ENCODE measurements around the gene GAS5. TPM values are rescaled to one million over a fixed set of nuclear protein-coding genes. Genes with fewer than 3 reads are reported as not detected.
A peak's percentile ranks its signal among the peaks of the same experiment; 100 is the strongest.

The GAS5 gene
- total and polyA plus RNA-seq, 9 of the 15 experiments (the other 6 are each of a cell fraction or from before 2014, with no cell fraction given), result 565 to 1,860 (median 1,006) TPM

GRCh38 chr1:173861731-173862145 is 6.1 kb downstream of the GAS5 start (continued):
- TF ChIP-seq, protein P1, sequence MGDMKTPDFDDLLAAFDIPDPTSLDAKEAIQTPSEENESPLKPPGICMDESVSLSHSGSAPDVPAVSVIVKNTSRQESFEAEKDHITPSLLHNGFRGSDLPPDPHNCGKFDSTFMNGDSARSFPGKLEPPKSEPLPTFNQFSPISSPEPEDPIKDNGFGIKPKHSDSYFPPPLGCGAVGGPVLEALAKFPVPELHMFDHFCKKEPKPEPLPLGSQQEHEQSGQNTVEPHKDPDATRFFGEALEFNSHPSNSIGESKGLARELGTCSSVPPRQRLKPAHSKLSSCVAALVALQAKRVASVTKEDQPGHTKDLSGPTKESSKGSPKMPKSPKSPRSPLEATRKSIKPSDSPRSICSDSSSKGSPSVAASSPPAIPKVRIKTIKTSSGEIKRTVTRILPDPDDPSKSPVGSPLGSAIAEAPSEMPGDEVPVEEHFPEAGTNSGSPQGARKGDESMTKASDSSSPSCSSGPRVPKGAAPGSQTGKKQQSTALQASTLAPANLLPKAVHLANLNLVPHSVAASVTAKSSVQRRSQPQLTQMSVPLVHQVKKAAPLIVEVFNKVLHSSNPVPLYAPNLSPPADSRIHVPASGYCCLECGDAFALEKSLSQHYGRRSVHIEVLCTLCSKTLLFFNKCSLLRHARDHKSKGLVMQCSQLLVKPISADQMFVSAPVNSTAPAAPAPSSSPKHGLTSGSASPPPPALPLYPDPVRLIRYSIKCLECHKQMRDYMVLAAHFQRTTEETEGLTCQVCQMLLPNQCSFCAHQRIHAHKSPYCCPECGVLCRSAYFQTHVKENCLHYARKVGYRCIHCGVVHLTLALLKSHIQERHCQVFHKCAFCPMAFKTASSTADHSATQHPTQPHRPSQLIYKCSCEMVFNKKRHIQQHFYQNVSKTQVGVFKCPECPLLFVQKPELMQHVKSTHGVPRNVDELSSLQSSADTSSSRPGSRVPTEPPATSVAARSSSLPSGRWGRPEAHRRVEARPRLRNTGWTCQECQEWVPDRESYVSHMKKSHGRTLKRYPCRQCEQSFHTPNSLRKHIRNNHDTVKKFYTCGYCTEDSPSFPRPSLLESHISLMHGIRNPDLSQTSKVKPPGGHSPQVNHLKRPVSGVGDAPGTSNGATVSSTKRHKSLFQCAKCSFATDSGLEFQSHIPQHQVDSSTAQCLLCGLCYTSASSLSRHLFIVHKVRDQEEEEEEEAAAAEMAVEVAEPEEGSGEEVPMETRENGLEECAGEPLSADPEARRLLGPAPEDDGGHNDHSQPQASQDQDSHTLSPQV (IDR thresholded peaks at IDR 0.05), result no peak
- TF ChIP-seq NCOA4 (IDR thresholded peaks at IDR 0.05; ENCODE audit: partially characterized antibody) (no peak), USF2 (CRISPR knock-in tag; IDR thresholded peaks at IDR 0.05) (no peak), EP400 (IDR thresholded peaks at IDR 0.05) (no peak), RBM14 (IDR thresholded peaks at IDR 0.05; ENCODE audit: borderline replicate concordance, insufficient read depth, low read depth, low read length) (no peak), ZHX1 (conservative IDR thresholded peaks at IDR 0.05; ENCODE audit: low read length) (no peak), PCBP2 (IDR thresholded peaks at IDR 0.05; ENCODE audit: low read depth, low read length, poor library complexity, severe bottlenecking) (no peak), KLF16 (IDR thresholded peaks at IDR 0.05) (no peak), RFX1 (IDR thresholded peaks at IDR 0.05) (no peak), SIN3A (IDR thresholded peaks at IDR 0.05; ENCODE audit: borderline replicate concordance in 2 of 2, control insufficient read depth in 1 of 2, low read depth in 2 of 2, low read length in 2 of 2) (peak in 1 of 2 experiments; percentile 18; a peak in 1 of 4 replicates), KDM5B (IDR thresholded peaks at IDR 0.05; ENCODE audit: insufficient replicate concordance, low read depth, low read length) (peak; percentile 37), NONO (IDR thresholded peaks at IDR 0.05; ENCODE audit: low read depth in 2 of 2, low read length in 1 of 2) (peak in 1 of 2 experiments; percentile 46; a peak in 1 of 4 replicates), BCL6 (CRISPR knock-in tag; IDR thresholded peaks at IDR 0.05) (no peak), EZH2 (IDR thresholded peaks at IDR 0.05; ENCODE audit: borderline replicate concordance, low read depth, low read length) (no peak), BMI1 (IDR thresholded peaks at IDR 0.05; ENCODE audit: low read length) (no peak)
- TF ChIP-seq, protein P2, sequence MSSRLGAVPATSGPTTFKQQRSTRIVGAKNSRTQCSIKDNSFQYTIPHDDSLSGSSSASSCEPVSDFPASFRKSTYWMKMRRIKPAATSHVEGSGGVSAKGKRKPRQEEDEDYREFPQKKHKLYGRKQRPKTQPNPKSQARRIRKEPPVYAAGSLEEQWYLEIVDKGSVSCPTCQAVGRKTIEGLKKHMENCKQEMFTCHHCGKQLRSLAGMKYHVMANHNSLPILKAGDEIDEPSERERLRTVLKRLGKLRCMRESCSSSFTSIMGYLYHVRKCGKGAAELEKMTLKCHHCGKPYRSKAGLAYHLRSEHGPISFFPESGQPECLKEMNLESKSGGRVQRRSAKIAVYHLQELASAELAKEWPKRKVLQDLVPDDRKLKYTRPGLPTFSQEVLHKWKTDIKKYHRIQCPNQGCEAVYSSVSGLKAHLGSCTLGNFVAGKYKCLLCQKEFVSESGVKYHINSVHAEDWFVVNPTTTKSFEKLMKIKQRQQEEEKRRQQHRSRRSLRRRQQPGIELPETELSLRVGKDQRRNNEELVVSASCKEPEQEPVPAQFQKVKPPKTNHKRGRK (tag; IDR thresholded peaks at IDR 0.05), result no peak
- TF ChIP-seq, protein P3, sequence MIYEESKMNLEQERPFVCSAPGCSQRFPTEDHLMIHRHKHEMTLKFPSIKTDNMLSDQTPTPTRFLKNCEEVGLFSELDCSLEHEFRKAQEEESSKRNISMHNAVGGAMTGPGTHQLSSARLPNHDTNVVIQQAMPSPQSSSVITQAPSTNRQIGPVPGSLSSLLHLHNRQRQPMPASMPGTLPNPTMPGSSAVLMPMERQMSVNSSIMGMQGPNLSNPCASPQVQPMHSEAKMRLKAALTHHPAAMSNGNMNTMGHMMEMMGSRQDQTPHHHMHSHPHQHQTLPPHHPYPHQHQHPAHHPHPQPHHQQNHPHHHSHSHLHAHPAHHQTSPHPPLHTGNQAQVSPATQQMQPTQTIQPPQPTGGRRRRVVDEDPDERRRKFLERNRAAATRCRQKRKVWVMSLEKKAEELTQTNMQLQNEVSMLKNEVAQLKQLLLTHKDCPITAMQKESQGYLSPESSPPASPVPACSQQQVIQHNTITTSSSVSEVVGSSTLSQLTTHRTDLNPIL (CRISPR knock-in tag; IDR thresholded peaks at IDR 0.05), result no peak
